Activated CD4-positive, alpha-beta T cell treated with anti-CD3 and anti-CD28 coated beads, Interleukin-2, Interleukin-6, amounts not matched to agents 100 ng/mL and 50 ng/mL, durations not matched to agents 16 hours and 8 hours (primary cell): ENCODE data around the gene ETS1.

ENCODE experiments used
- DNase-seq: peaks from one replicate; pipeline ENCODE4 v3.0.0-alpha.2; 2020

ETS1 gene

DNA sequence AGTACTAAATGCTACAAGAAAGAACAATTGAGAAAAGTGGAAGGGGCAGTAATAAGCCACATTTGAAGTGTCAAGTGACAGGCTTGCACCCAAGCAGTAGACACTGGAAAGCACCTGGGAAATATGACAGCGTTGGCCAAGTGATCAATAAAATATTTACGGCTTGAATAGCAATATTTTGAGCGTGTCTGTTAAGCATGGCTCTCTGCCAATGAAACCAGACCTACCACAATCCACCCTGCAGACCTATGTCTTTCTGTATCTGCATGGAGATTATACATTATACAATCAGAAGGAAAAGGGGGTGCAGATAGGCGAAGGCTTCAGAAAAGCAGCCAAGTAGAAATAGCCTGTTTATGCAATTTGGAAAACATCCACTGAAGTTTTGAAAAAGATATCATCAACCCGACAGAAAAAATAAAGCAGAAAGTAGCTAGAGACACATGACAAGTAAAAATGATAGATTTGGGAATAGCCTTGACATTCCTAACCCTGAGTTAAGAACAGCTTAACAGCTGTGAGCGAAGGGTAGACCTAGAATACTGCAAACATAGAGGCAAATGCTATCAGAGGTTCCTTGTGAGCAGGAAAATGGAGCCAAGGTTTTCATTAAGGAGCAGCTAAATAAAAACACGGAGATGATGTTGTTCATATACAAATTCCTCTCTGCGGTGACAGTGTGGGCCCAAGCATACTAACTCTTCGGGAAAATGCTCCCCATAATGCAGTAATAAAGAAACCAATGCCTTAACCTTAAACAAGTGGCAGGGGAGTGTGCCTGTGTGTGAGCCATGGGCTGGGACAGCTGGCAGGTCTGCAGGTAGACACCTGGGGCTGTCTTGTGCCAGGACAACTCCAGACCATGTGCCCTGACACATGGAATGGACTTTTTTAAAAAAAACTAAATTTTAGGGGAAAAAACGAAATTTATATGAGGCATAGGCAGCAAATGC, 71.3 kb downstream of the ETS1 start:
- DNase-seq: peak; percentile 22

DNA sequence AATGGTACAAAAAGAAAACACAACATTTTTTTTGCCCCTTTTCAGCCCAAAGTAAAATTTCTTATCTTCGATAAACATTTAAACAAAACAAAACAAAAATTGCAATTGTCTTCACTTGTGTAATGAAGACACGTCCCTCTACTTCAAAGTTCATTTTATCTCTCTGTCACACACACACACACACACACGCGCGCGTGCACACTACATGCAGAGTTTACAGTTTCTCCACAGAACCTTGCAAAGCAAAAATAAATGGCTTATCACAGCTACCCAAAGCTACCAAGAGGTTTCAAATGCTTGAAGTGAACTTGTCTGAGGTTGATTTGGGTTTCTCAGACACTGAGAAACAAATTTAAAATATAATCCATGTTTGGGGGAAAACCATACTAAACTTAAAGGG, 72.3 kb downstream of the ETS1 start:
- peak; percentile 21 for DNase-seq

DNA sequence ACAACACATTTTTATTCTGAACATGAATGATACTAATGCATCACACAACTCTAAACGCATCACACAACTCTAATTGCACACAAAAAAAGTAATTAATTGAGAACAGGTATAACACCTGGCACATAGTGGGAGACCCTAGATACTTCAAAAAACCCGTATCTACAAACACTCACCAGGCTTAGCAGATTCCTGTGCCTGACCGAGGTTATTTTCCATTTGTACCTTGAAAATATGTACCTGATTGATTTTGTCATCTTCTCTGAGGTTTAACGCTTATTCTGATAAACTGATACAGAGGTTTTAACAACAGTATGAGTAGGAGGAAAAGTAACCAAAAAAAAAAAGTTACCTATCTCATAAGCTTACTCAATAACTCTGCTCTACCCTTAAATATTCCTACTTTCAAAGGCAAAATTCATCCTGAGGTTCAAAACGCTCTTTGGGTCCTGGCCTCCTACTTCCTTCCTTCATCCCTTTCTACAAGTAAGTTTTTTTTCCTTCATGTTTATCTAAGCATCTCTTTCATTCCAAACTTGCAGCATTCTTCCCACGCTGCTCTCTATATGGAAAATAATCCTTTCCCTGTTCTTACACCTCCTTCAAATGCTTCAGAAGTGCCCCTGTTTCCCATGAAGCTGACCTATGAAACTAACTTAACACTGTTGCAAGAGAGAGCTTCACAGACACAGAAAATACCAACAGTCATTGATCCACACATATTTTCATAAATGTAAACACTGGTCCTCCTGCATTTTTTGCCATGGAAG, 73.3 kb downstream of the ETS1 start:
- DNase-seq: peak; percentile 22

DNA sequence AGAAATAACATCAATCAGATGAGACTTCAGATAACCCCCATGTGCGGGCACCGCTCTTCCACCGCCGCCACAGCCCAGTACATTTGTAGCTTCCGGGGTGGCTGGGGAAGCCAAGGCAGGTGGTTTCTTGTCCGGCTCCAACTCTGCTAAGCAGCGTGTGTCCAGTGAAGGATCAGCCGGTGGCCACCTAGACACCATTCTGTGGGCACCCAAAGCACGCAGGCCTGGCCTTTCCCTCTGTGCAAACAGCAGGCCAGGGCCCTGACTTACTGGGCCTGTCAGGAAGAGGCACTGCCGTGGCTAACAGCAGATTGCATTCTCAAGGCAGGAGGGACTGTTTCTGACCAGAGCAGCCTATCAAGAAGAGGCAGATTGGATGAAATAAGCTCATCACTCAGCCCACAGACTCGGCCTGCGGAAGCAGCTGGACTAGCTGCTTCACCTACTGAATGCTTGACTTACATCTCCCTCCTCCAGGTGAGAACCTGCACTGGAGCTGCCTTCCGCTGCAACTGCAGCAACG, 74.8 kb downstream of the ETS1 start:
- DNase-seq: peak; percentile 74

DNA sequence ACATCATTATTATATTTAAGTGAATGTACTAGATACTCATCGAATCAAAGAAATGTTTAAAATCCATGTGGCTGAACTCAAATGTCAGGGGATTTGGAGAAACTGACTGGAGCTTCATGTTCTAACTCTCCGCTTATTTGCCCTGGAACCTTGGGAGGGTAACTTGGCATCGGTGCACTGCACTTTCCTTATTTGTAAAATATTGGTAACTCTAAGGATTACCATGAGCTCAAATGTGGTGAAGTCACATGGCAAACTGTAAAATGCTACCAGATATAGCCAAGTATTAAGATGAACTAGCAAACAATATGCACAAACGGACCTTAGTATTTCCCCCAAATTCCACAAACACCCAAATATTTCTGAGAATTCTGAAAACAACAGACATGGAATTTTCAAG, 75.6 kb downstream of the ETS1 start:
- peak; percentile 16 for DNase-seq

DNA sequence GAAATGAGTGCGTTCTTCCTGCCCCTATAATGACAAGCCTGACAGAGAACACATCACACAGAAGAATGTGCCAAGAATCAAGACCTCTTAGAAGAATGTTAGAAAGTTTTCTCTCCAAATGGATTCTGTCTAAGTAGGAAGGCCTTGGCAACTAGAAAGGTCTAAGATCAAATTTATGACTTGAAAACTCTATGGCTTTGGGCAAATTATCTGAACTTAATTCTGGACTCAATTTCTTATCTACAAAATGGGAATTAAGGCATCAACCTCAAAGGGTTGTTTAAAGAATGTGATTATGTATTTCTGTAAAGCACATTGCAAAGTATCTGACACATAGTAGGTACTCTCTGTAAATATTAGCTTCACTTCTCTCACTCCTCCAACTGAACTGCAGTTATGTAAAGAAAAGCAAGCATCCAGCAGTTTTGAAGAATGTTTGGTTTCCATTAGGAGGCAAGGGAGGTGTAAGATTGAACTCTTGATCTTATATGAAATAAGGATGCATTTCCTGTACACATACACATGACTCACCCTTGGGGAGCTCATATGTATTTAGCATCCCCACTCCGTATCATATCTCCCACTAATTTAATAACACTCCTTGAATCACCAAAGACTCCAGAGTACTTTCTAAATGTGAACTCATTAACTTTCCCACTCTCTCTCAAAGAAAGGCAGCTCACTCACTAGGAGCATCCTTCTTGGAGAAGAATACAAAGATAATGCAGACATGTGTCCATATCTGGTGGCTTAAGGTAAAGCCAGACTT, 77.6 kb downstream of the ETS1 start:
- DNase-seq: peak; percentile 22

DNA sequence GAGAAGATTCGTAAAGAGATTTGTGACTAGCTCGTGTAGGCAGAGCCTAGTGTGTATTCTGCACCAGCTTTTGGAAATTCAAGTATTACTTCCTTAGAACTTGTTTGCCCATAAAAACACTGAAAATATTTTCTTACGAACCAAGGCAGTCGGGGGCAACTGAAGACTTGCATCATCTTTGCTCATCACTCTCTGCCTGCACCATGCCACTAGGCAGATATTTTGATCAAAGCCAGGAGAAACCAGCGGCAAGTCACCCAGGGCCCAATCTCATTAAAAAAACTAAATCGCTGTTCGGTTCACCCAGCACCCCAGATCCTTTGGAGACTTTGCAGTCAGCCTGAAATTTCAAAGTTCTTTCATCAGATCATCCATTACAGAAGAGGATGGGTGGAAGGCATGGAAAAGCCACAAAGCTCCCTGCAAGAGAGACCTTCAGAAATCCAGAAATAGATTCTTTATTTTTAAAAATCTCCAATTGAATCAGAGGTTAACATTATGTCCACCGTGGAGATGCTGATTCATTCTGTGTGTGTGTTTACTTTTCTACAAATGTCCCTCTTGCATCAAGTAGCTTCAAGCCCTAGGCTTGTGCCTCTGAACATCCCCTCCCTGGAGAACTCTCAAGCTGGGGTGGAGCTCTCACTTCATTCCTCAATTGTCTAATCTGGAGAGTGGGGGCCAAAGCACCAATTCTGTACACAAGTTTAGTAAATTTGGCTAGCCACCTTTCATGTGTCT, 78.4 kb downstream of the ETS1 start:
- no peak for DNase-seq

DNA sequence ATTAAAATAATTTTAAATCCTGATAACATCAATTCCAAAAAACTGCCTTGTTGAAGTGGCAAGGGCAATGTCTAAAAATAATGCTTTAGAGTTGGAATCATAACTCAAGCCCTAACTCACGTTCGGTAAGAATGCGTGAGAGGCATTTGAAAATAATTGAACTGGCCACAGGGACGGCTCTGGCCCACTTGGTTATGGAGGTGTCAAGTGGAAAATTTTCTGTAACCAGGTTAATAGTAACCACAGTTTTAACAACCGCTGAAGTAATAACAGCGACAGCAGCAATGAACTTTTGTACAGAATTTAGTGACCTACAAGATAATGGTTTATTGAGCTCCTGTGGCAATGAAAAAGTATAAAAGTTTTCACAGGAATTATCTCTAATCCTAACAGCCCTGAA, 79.4 kb downstream of the ETS1 start:
- DNase-seq: no peak

DNA sequence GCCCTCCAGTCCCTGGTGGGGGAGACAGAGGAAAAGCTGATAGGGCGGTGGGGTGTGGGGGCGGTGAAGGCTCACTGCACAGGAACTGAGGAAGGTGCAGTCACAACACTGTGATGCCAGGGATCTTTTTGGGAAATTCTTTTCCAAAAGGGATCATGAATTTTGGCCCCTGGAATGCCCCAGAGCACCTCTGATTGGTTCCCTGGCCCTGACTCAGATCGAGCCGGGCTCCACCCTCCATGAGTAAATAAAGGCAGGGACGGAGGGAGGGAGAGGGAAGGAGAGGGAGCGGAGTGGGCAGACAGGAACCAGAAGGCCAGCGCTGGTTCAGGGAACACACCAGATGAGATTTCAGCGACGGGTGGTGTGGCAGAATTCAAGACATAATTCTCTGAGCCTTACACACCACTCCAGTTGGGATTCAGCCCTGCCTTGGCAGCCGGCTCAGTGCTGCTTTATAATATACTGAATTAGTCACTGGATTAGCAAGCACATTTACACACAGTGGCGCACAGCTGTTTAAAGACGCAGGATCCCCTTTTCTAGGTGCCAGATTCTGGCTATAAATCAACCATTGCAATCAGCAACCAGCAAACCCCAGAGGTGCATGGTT, 80.3 kb downstream of the ETS1 start:
- peak; percentile 62 for DNase-seq

DNA sequence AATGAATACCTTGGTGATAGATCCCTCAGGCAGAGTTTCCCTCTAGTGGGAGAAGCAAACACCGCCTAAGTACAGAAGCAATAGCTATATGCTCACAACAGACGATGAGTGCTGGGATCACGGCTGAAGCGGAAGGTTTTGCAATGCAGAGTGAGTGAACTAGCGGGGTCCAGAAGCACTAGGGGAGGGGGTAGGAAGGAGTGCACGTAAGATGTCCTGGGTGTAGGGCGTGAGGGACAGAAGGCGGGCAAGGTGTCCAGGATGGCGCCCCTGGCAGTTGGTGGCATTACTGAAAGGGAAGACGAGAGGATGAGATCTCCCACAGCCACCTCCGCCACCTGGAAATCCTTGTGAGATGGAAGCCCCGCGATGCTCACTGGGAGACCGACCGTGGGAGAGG, 81.0 kb downstream of the ETS1 start:
- no peak for DNase-seq

DNA sequence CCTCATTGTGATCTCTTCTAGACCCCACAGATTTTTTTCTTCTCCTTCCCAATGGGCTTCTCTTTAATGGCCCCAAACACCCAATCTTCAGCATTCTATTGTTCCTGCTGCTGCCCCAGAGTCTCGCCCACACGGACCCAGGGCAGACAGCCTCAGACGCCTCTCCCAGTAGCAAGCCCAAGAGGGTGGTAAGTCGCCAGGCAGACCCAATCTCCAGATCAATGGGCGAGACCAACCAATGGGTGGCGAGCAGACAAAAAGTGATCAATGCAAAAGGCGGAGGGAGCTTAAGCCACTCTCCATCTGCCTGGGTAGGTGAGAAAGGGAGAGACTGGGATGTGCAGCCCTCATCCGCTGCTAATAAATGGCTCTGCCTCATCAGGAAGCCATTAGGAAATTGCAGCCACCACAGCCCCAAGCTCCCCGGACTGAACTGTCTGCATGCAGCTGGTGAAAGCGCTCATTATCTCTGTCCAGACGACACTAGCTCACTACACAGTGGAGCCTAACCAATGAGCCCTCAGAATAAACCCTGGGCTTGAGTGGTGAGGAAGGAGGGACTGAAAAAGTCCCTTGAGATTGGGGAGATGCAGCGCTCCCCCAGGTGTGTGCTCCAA, 81.8 kb downstream of the ETS1 start:
- DNase-seq: no peak

DNA sequence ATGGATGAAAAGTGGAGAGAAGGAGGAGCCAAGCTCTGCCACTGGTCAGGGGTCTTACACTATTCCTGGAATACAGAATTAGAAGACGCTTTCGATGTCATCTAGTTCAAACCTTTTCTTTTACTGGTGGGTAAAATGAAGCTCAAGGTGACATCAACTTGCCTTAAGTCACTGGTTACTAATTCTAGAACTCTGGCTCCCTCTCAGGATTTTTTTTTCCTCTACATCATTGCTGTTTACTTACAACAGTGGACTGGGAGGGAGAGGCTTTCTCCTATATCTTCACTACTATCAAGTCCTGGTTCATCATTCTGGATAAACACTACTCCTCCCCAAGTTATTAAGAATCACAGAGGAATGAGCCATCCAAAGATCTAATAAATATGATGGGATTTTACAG, 82.9 kb downstream of the ETS1 start:
- DNase-seq: no peak

DNA sequence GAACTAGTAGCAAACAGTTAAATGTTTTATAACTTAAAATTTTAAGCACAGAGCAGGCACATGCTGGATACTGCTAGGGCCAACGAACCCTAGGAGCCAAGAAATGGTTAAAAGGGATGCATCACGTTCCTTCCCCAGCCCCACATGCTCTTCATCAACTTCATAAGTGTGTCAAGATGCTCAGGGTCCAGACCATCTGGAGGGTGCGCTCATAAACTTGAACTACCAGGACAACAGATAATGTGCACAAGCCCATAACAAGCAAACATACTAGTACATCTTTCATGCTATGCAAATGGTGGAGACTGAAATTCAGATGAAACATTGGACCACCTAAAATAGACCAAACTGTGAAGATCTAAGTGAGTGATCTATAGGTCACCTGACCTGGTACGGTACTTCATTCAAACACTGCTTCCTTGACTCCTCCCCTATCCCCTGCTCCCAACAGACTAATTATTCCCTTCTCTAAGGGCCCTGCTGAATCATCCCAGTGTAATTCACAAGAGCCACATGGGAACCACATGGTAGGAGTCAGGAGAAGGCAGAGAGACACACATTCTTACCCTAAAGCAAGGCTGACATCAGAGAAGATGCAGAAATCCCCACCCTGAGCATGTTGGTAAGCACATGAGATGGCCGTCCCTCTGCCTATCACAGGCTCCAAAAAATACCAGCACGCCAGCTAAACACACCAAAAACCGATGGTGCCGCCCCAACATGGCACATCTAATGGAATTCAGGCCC, 83.9 kb downstream of the ETS1 start:
- no peak for DNase-seq

DNA sequence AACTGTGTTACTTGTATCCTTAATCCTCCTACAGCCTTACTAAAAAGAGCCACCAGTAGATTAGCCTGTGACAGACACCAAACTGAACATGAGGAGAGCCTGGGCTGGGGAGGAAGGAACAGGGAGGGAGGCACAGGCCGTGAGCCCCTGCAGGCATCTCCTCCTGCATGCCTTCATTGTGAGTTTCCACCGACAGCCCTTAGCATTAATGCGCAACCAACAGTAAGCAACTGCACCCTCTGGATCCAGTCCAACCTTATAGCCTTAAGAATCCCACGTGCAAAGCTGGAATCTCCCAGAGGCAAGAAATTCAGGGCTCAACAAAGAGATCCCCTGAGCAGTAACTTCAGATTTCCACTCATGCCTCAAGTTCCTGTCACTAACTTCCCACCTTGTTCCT, 84.6 kb downstream of the ETS1 start:
- no peak for DNase-seq

DNA sequence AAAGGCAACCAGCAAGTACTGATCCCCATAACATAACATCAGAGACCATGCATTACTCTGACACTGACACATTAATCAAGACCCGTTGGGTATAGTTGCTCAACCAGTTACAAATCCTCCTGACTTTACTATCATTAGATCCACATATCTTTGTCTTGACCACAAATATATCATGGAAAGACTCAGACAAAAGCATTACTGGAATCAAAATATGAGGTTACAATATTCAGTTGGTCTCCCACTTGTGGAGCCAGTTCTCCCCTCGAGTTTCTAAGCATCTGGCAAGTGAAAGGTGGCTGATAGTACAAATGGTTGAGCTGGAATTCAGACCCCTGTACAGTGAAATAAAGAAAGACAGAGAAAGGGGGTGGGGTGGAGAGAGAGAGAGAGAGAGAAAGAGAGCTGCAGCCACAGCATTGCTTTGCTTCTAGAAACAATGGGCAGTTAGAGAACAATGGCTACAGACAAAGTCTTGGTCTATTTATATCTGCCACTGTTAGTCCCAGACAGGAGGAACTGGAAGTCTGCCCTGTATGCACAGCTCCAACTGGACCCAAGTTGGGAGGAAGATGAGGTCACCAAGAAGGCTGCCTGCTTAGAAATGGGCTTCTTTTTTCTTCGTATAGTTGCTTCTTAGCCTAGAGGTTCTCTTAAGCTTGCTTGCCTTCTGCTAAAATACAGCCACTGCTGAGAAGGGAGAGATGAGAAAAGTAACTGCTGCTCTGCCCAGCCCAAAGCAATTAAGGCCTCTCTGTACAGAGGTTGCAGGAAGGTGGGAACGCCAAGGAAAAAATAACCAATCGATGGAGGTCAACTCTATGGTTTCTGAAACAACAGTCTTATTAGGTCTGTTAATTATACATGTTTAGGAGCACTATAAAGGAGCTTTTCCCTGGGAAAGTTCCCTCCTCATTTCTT, 85.5 kb downstream of the ETS1 start:
- no peak for DNase-seq

DNA sequence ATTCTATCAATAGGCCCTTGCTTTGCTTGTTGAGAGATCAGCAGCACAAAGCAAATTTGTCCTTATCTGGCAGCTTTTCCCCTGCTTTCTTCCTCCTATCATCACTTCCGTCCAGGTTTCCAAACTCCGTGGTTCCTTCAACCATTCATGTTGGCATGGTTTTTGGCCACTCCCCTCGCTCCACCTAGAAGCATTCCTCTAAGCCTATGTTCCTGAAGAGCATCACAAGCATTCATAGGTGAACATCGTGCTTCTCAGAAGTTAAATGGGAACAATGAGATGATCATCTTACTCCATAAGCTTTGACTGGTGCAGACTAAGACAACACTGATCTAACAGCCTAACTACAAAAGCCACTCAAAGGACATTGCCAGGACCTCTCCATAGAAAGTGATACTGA, 86.3 kb downstream of the ETS1 start:
- DNase-seq: no peak

DNA sequence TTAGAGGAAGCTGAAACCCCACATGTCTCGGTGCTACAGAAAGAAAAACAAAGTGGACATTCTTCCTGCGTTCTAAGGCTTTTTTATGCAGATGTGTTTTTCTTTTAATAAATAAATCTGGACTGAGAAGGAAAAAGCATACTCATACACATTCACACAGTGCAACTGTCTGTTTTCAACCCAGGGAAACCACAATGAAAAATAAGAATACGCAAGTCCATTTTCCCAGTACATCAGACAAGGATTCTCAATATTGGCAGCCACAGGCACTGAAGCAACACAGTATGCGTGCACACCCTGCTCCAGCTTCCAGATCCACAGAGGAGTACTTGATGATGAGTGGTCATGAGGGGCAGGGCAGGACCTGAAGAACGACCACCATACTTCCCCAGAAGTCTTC, 86.9 kb downstream of the ETS1 start:
- no peak for DNase-seq

DNA sequence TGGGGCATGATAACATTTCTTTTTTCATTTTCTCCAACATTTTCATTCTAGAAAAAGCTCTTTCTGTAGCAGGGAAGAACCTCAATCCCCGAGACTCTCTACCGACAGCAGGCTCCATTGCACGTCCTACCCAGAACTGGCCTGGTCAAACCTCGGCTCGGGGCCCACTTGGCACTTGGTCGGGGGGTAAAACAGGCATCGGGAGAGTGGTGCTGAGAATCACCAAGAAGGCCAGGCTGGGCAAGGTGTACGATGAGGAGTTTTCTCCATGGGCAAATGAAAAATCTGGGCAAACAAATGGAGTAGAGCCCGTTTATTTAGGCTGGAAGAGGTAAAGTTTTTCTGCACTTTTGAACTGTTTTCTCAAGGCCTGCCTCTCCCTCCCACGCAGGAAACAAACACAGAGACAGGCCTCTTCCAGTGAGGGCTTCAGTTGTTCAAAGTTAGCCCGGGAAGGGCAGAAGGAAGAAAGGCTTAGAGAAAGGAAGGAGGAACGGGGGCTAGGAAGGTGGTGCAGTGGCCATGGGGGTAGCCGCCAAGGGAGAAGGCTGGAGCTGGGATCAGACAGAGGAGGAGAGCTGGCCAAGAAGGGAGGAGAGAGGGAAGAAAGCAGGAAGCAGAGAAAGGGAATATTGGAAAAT, 87.6 kb downstream of the ETS1 start:
- no peak for DNase-seq

DNA sequence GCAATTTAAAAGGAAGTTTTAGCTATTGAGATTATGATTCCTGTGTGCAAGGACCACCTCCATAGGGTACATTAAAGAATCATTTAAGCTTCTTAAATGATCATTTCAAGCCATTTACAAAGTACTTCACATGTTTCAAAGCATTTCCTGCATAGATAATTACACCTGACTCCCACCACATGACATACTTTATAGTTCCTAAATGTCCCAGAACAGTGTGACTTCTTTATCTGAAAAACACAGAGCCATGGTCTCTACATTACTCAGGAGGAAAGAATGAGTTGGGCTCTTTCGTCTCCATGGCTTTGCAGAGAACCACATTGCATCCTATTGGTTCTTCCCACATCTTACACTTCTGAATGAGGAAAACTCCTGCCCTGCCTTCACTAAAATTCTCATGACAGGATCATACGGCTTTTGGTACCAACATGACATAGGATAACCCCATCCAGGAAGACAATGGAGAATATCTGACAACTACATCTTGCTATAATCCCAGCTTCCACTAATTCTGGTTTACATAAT, 88.6 kb downstream of the ETS1 start:
- no peak for DNase-seq
